HG03135 (cell line): ENCODE measurements around the gene FBXO8.
"Not testable (repeated sequence)": the region's sequence is repeated elsewhere in the genome, so short reads cannot be mapped to it uniquely, and the experiment has no call there.

Experiments
- ATAC-seq: cut with Tn5 transposase; IDR thresholded peaks from one replicate; pipeline ENCODE4 v1.9.1; 2021; ENCODE audit warnings: mild to moderate bottlenecking, moderate library complexity; ENCODE audit not compliant: unreplicated experiment

FBXO8 gene

DNA sequence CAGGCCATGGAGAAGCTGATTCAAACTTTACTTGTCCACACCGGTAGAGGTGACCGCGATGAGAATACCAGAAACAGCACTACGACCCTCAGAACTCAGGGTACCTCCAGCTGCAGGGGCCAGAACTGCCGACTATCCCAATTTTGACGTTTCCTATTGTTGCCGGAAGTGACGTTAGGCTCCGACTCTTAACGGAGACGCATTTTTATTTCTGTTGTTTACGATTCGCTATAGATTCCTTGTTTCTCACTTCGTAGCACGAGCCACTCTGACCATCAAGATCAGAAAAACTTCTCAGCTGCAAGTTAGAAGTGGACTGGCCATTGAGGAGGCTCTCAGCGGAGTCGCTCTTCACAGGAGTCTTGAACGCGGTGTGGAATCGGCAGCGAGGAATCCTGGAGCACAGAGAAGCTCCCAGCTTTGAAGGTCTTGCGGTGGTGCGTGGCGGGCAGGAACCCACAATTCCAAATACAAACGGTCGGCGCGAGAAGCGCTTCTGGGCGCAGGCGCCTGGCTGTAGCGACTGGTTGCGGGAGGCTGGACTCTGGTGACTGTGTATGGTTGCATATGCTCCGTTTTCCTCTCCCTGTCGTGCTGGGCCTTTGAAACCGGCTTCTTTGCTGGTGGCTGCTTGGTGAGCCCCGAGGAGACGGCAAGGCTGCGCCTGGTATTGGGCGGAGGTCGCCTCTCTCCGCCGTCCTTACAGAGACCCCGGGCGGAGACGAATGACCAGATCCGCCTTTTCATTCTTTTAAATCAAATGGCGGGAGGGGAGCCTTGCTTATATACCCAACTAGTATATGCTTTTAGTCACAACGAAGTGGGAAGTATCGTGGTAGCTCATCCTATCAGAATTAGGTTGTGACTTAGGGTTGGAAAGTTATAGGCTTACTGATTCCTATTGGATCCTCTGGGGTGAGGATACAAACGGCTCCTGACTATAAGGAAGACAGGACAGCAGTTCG lies at the start of gene FBXO8, which contains the start of gene CEP44:
TSS of gene FBXO8 (minus strand) at position 161 of the 965 bp plus-strand sequence. CDS start 20,575 bp downstream, outside the sequence.
TSS of gene CEP44 (plus strand) at position 405 of the 965 bp plus-strand sequence. CDS start 15,211 bp downstream, outside the sequence.
- peak; percentile 59 for ATAC-seq

GRCh38 chr4:174332741-174333493 lies 49.5 kb upstream of the FBXO8 start:
- ATAC-seq: no peak

DNA sequence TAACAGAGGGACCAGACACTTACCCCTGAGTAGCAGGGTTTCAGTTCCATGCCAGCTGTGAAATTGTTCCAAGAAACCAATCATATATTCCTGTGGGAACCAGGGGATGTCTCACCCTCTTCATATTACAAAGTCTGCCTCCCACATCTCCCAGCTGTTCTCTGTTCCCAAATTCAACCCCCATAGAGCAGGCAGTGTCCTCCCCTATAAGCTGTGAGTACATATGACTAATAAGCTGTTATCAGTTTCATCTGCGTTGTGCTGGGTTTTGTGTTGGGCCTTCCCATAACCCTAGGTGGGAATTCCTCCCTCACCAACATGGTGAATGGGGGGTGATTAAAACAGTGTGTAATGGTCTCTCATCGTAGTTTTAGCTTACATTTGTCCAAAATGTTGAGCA lies 41.3 kb upstream of the FBXO8 start:
- ATAC-seq: no peak

GRCh38 chr4:174324236-174324635 lies 40.8 kb upstream of the FBXO8 start:
- ATAC-seq: no peak

GRCh38 chr4:174320494-174321199 lies 37.2 kb upstream of the FBXO8 start:
- ATAC-seq: no peak

DNA sequence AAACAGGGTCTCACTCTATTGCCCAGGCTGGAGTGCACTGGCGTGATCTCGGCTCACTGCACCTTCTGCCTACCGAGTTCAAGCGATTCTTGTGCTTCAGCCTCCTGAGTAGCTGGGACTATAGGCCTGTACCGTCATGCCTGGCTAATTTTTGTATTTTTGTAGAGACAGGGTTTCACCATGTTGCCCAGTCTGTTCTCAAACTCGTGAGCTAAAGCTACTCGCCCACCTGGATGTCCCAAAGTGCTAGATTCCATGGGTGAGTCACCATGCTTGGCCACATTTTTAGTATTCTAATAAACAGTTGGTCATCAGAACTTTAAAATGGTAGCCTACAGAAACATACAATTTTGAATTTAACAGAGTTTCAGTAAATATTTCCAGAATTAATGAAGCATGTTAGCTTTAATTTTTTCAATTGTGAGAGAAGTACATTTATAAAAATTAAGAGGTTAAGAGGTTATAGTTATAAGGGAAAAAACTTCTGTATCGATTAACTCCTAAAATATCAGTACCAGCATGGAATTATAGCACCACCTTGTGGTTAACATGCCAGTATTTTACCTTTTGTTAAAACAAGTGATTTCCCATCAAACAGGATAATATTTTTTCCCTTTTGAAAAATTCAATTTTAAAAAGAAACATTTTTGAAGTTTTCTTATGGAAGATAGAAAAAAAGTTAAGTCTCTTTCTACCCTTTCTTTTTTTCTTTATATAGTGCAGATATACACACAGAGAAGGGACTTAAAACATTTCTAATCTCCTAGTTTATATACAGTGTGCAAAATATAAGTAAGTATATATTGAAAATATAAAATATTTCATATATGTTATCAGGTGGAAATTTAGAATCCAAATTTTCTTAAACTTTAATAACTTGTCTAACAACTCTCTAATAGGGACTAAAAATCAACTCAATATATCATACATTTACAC lies 35.6 kb upstream of the FBXO8 start:
- no peak for ATAC-seq

GRCh38 chr4:174317531-174317930 lies 34.1 kb upstream of the FBXO8 start:
- no peak for ATAC-seq

DNA sequence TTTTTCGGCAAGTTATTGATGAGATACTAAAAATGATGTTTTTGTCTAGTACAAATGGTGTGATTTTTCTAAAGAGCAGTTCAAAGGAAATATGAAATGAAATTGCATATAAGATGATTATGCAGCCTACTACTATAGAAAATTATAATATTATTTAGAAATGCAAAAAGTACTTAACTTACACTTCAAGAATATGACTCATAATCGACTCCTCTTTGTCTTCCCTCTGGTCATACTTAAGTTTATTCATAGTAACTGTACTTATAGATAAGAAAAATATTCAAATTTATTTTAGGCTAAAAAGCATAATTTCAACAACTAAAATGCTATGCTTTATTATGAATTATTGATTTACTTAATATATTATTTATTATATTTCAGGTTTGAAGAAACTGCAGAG lies 33.5 kb upstream of the FBXO8 start:
- ATAC-seq: no peak

- ATAC-seq: no peak
Observed at GRCh38 chr4:174316546-174316945, 33.1 kb upstream of the FBXO8 start.

- no peak for ATAC-seq
Observed at GRCh38 chr4:174314770-174315169, 31.3 kb upstream of the FBXO8 start.

- no peak for ATAC-seq
Observed at GRCh38 chr4:174314274-174314673, 30.8 kb upstream of the FBXO8 start.

DNA sequence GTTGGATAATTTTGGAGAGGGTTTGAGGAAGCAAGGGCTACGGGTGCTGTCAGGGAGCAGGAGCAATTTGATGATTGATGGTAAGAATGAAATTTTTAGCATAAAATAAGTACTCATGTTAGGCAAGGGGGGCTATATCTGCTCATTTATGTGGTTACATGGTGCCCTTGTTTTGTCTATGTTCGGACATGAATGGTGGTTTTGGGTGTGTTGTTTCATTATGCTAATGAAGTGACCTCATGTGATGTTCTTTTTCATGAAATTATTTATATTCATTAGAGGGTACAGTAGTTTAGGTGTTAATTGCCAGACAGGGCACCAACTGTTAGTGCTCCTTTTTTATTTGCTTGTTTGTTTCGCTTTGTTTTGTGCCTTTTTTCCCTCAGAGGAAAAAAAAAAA lies 29.5 kb upstream of the FBXO8 start:
- no peak for ATAC-seq

DNA sequence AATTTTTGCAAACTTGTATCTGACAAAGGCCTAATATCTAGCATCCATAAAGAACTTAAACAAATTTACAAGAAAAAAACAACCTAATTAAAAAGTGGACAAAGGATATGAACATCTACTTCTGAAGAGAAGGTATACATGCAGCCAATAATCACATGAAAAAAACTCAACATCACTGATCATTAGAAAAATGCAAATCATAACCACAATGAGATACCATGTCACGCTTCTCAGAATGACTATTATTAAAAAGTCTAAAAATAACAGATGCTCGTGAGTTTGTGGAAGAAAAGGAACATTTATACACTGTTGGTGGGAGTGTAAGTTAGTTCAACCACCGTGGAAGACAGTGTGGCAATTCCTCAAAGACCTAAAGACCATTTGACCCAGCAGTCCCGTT lies 24.2 kb upstream of the FBXO8 start:
- no peak for ATAC-seq

DNA sequence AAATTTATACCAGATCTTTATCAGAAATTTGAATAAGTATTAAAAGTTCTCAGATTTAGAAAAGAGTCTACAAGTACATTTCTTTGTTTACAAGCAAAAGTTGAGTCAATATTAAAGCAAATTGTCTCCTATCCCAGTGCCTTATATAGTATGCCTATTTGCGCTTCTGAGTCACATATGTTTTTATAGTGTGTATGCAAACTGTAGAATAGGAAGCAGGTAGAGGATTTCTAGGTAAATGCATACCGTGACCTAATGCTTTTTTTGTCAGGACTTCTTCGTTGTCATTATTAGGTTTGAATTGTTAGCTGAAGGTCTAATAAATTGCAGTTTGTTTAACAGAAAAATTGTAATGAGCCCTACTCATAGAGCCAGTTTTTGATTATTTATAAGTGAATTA lies 22.5 kb upstream of the FBXO8 start:
- ATAC-seq: no peak

DNA sequence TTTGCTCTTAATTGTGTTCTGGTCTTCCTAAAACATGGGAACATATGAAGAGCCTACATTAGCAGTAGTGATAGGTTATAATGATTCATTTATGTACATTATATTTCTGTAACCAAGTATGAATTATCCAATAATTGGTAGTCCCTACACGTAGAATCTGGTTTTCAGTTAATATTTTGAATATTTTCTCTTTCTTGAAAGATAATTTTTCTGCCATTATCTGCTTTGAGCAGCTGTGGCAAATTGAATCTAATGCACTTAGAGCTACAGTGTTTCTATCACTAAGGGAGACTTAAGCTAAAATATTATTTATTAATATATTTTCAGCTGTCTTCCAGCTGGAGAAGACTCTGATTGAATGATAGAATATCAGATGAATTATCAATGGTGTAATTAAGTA lies 21.2 kb upstream of the FBXO8 start:
- ATAC-seq: no peak

GRCh38 chr4:174303687-174304086 lies 20.2 kb upstream of the FBXO8 start:
- ATAC-seq: no peak

DNA sequence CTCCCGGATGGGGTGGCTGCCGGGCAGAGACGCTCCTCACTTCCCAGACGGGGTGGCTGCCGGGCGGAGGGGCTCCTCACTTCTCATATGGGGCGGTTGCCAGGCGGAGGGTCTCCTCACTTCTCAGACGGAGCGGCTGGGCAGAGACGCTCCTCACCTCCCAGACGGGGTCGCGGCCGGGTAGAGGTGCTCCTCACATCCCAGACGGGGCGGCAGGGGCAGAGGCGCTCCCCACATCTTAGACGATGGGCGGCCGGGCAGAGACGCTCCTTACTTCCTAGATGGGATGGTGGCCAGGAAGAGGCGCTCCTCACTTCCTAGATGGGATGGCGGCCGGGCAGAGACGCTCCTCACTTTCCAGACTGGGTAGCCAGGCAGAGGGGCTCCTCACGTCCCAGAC lies 11.7 kb upstream of the FBXO8 start:
- ATAC-seq: not testable (repeated sequence)

DNA sequence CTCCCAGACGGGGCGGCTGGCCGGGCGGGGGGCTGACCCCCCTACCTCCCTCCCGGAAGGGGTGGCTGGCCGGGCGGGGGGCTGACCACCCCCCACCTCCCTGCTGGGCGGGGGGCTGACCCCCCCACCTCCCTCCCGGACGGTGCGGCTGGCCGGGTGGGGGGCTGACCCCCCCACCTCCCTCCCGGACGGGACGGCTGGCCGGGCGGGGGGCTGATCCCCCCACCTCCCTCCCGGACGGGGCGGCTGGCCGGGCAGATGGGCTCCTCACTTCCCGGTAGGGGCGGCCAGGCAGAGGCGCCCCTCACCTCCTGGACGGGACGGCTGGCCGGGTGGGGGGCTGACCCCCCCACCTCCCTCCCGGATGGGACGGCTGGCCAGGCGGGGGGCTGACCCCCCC lies 11.2 kb upstream of the FBXO8 start:
- ATAC-seq: not testable (repeated sequence)

GRCh38 chr4:174292473-174292872 lies 9.0 kb upstream of the FBXO8 start:
- ATAC-seq: no peak

DNA sequence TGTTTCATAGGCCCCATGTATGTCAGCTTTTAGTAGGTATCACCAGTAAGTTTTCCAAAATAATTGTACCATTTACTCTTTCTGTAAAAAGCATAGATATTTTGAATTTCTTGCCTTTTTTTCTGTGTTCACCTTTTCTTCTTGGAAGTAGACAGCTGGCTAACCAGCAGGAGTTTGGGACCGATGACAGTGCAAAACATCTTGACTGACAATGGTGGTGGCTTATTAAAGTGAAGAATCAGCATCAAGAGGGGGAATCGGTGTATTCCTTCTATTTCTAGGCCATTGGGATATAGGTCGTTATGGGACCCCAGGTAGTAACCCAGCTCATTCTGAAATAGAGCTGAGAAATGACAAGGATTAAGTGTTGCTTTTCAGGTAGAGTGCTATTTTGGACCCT lies 3.4 kb upstream of the FBXO8 start:
- no peak for ATAC-seq
